Measurements from ENCODE around the gene ATG9A.
A peak's percentile ranks its signal among the peaks of the same experiment; 100 is the strongest.

DNA sequence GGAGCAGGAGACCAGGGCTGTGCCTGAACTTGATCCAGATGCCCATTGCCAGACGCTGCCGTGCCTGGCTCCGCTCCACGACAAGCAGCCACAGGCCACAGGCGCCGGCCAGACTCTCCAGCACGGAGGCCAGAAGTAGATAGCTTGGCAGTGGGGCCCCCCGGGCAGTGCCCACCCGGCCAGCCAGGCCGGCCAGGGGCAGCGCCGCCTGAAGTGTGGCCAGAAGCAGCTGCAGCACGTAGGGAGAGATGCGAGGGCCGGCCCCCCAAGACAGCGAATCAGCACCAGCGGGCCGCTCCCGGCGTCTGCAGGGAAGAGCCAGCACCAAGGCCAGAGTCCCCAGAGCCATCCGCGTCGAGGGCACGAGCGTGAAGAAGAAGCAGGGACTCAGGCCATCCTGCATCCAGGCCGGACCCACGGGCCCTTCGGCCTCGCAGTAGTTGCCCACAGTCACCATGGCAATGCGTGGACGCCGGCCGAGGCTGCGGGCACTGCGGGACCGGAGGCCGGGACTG is 11.2 kb downstream of the ATG9A start:
- TF ChIP-seq, protein P1, sequence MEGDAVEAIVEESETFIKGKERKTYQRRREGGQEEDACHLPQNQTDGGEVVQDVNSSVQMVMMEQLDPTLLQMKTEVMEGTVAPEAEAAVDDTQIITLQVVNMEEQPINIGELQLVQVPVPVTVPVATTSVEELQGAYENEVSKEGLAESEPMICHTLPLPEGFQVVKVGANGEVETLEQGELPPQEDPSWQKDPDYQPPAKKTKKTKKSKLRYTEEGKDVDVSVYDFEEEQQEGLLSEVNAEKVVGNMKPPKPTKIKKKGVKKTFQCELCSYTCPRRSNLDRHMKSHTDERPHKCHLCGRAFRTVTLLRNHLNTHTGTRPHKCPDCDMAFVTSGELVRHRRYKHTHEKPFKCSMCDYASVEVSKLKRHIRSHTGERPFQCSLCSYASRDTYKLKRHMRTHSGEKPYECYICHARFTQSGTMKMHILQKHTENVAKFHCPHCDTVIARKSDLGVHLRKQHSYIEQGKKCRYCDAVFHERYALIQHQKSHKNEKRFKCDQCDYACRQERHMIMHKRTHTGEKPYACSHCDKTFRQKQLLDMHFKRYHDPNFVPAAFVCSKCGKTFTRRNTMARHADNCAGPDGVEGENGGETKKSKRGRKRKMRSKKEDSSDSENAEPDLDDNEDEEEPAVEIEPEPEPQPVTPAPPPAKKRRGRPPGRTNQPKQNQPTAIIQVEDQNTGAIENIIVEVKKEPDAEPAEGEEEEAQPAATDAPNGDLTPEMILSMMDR (IDR thresholded peaks at IDR 0.05; ENCODE audit: insufficient read depth, low read length), result no peak
- TF ChIP-seq, protein P2, sequence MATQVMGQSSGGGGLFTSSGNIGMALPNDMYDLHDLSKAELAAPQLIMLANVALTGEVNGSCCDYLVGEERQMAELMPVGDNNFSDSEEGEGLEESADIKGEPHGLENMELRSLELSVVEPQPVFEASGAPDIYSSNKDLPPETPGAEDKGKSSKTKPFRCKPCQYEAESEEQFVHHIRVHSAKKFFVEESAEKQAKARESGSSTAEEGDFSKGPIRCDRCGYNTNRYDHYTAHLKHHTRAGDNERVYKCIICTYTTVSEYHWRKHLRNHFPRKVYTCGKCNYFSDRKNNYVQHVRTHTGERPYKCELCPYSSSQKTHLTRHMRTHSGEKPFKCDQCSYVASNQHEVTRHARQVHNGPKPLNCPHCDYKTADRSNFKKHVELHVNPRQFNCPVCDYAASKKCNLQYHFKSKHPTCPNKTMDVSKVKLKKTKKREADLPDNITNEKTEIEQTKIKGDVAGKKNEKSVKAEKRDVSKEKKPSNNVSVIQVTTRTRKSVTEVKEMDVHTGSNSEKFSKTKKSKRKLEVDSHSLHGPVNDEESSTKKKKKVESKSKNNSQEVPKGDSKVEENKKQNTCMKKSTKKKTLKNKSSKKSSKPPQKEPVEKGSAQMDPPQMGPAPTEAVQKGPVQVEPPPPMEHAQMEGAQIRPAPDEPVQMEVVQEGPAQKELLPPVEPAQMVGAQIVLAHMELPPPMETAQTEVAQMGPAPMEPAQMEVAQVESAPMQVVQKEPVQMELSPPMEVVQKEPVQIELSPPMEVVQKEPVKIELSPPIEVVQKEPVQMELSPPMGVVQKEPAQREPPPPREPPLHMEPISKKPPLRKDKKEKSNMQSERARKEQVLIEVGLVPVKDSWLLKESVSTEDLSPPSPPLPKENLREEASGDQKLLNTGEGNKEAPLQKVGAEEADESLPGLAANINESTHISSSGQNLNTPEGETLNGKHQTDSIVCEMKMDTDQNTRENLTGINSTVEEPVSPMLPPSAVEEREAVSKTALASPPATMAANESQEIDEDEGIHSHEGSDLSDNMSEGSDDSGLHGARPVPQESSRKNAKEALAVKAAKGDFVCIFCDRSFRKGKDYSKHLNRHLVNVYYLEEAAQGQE (IDR thresholded peaks at IDR 0.05; ENCODE audit: insufficient replicate concordance, low read depth), result peak; percentile 86
- no peak for TF ChIP-seq POLR2AphosphoS5 (IDR thresholded peaks at IDR 0.05; ENCODE audit: low read depth)
